Measurements from ENCODE around the gene COL28A1.
"Not testable (repeated sequence)": the region's sequence is repeated elsewhere in the genome, so short reads cannot be mapped to it uniquely, and the experiment has no call there.

The COL28A1 gene

GRCh38 chr7:7563813-7564212 lies 28.1 kb upstream of the COL28A1 start:
- no peak overlapping the region for H3K9ac ChIP-seq
- H3K27me3 ChIP-seq (ENCODE audit: control insufficient read depth, insufficient read depth, low read length): no peaks in the 10 kb centered on the region
- no peak overlapping the region for H3K4me3 ChIP-seq (ENCODE audit: low read depth, low read length)
- H3K4me2 ChIP-seq (ENCODE audit: low read length): no peak overlapping the region
- no peaks in the 10 kb centered on the region for H3K36me3 ChIP-seq (ENCODE audit: control insufficient read depth, insufficient read depth, low read length)
- no peaks in the 10 kb centered on the region for H3K79me2 ChIP-seq
- H3K4me1 ChIP-seq: peaks cover 8% of the 10 kb centered on the region
- no peaks in the 10 kb centered on the region for H3K9me3 ChIP-seq (ENCODE audit: control insufficient read depth, low read length)
- no peak for TF ChIP-seq CTCF (IDR thresholded peaks at IDR 0.05)
- H2AFZ ChIP-seq: no peak overlapping the region
- no peak overlapping the region for H3K27ac ChIP-seq

- Histone ChIP-seq H3K9me3 (ENCODE audit: control insufficient read depth, low read length) (no peaks in the 10 kb centered on the region), H2AFZ (no peak overlapping the region), H3K4me3 (ENCODE audit: low read depth, low read length) (no peak overlapping the region), H3K36me3 (ENCODE audit: control insufficient read depth, insufficient read depth, low read length) (no peaks in the 10 kb centered on the region), H3K9ac (no peak overlapping the region), H3K27me3 (ENCODE audit: control insufficient read depth, insufficient read depth, low read length) (no peaks in the 10 kb centered on the region), H3K27ac (no peak overlapping the region), H3K4me1 (peaks cover 5% of the 10 kb centered on the region), H3K79me2 (no peaks in the 10 kb centered on the region), H3K4me2 (ENCODE audit: low read length) (no peak overlapping the region)
- no peak for TF ChIP-seq CTCF (IDR thresholded peaks at IDR 0.05)
Measured at GRCh38 chr7:7563269-7563668, 27.6 kb upstream of the COL28A1 start.

GRCh38 chr7:7562736-7563135 lies 27.1 kb upstream of the COL28A1 start:
- H3K36me3 ChIP-seq (ENCODE audit: control insufficient read depth, insufficient read depth, low read length): no peaks in the 10 kb centered on the region
- no peaks in the 10 kb centered on the region for H3K79me2 ChIP-seq
- H3K27ac ChIP-seq: no peak overlapping the region
- H2AFZ ChIP-seq: no peak overlapping the region
- H3K27me3 ChIP-seq (ENCODE audit: control insufficient read depth, insufficient read depth, low read length): no peaks in the 10 kb centered on the region
- no peak overlapping the region for H3K9ac ChIP-seq
- no peak for TF ChIP-seq CTCF (IDR thresholded peaks at IDR 0.05)
- H3K9me3 ChIP-seq (ENCODE audit: control insufficient read depth, low read length): no peaks in the 10 kb centered on the region
- H3K4me3 ChIP-seq (ENCODE audit: low read depth, low read length): no peak overlapping the region
- no peak overlapping the region for H3K4me2 ChIP-seq (ENCODE audit: low read length)
- no peaks in the 10 kb centered on the region for H3K4me1 ChIP-seq

GRCh38 chr7:7561591-7561990 lies 25.9 kb upstream of the COL28A1 start:
- H3K4me3 ChIP-seq (ENCODE audit: low read depth, low read length); H3K9me3 ChIP-seq (ENCODE audit: control insufficient read depth, low read length); H2AFZ ChIP-seq; H3K4me1 ChIP-seq; H3K27me3 ChIP-seq (ENCODE audit: control insufficient read depth, insufficient read depth, low read length); H3K27ac ChIP-seq; H3K36me3 ChIP-seq (ENCODE audit: control insufficient read depth, insufficient read depth, low read length); H3K79me2 ChIP-seq; H3K9ac ChIP-seq; H3K4me2 ChIP-seq (ENCODE audit: low read length): not testable (repeated sequence)

GRCh38 chr7:7557252-7557651 lies 21.6 kb upstream of the COL28A1 start:
- Histone ChIP-seq H3K9me3 (ENCODE audit: control insufficient read depth, low read length) (no peaks in the 10 kb centered on the region), H3K36me3 (ENCODE audit: control insufficient read depth, insufficient read depth, low read length) (no peaks in the 10 kb centered on the region), H3K27ac (no peak overlapping the region), H3K4me2 (ENCODE audit: low read length) (no peak overlapping the region), H3K27me3 (ENCODE audit: control insufficient read depth, insufficient read depth, low read length) (no peaks in the 10 kb centered on the region), H3K4me3 (ENCODE audit: low read depth, low read length) (no peak overlapping the region), H3K9ac (no peak overlapping the region), H3K79me2 (no peaks in the 10 kb centered on the region), H2AFZ (no peak overlapping the region), H3K4me1 (no peaks in the 10 kb centered on the region)
- TF ChIP-seq CTCF (IDR thresholded peaks at IDR 0.05): no peak
